ELF-1 (cell line): ENCODE results near the gene HDAC4.
A peak's percentile ranks its signal among the peaks of the same experiment; 100 is the strongest.

ENCODE experiments used
- DNase-seq: peaks from one replicate; pipeline ENCODE4 v3.0.0-alpha.2; 2016; ENCODE audit warnings: low read depth, low spot score

HDAC4 gene

DNA sequence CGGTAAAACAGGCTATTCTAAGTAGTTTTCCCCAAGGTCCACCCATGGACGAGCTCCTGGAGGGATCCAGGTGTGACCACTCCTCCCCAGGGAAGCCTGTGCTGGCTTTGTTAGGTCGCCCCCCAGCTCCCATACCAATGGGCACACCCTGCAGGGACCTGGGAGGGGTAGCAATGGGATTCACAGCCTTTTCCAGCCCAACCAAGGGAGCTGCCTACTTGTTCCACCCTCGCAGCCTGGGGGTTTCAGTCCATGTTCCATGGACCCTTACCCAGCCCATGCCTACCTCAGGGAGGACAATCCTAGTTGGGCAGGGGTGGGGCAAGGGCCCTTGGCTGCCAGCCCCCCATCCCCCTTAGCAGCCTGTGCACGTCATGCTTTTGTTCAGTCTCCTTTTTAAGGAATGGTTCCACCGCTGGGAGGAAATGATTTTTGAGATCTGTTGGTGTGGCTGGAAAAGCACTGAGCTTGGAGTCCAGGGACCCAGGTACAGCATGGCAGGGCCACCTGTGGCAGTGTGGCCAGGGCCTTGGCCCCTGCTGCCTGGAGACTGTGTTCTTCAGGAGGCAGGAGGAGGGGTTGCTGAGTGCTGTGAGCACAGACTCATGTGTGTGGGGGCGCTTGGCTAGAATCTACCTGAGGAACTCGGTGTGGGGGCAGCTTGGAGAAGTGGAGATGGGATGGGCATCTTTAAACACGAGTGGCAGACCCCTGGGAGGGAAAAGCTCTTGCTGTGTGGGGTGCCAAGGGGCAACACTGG lies 386.2 kb downstream of the HDAC4 start:
- DNase-seq = no peak

DNA sequence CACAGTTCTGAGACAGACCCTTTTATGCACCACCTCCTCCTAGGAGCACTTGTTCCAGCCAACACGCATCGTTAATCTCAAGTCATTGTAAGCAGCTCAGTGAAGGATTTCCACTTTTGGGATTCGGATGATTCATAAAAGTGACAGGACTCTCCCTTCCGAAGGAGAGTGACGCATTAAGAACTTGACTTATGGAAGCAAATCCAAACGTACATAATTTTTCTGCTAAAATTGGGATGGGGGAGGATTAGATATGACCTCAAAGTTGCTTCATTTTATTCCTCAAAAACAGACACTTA lies 387.2 kb downstream of the HDAC4 start:
- no peak for DNase-seq

DNA sequence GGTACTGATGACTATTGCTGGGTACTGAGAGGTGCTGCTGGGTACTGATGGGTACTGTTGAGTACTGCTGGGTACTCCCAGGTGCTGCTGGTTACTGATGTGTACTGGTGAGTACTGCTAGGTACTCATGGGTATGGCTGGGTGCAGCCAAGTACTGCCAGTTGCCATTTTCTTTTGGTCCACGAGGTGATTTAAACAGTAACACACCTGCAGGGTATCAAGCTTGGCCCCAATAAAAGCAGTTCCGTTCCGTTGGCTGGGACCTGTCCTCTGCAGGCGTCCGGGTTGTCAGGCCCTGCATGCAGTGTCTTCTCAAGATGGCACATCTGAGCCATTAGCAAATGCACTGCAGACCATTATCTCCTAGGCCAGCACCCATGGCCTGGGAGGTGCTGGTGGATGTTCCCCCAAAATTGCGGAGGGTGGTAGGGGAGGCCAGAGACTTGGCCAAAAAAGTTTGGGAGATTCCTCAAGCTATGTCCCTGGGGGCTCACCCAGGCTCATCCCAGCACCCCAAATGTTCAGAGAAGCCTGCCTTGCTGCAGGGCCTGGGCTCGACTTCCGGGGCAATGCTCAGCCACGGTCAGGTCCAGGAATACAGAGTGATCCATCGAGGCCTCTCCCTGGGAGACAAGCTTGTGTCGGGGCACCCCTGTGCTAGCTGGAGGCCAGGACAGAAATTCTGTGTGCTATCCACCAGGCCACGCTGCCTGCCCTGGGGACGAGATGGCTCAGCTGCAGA lies 387.7 kb downstream of the HDAC4 start:
- DNase-seq = no peak

DNA sequence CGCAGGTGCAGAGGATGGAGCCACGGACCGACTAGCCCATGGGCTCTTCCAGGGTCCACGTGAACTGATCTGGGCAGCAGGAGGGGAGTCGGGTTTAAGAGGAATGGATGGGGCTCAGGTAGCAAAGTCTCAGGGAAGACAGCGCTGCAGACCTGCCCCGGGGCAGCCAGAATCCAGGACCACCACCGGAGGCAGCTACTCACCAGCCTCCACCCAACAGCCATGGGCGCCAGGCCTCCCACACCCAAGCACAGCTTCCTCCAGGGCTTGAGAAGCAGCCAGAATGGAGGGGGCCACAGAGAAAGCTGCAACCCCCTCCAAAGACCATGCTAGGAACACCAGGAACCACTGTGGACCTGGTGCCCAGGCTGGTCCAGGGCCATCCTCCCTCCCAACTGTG lies 388.6 kb downstream of the HDAC4 start:
- DNase-seq = no peak

DNA sequence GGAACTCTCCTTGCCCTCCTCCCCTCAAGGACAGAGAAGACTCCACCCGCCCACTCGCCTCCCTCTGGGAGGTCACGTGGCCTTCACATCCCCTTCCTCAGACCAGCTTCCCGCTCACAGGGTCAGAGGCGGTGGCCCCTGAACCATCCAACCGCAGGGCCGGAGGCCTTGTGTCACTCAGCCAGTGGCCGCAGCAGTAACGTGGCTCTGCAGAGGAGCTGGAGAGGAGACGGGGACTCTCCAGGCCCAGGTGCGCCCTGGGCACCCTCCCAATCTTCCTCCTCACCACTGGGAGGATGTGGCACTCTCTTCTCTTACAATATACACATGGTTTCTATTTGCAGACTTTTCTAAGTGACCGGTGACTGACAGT lies 391.2 kb downstream of the HDAC4 start:
- peak; percentile 47 for DNase-seq

DNA sequence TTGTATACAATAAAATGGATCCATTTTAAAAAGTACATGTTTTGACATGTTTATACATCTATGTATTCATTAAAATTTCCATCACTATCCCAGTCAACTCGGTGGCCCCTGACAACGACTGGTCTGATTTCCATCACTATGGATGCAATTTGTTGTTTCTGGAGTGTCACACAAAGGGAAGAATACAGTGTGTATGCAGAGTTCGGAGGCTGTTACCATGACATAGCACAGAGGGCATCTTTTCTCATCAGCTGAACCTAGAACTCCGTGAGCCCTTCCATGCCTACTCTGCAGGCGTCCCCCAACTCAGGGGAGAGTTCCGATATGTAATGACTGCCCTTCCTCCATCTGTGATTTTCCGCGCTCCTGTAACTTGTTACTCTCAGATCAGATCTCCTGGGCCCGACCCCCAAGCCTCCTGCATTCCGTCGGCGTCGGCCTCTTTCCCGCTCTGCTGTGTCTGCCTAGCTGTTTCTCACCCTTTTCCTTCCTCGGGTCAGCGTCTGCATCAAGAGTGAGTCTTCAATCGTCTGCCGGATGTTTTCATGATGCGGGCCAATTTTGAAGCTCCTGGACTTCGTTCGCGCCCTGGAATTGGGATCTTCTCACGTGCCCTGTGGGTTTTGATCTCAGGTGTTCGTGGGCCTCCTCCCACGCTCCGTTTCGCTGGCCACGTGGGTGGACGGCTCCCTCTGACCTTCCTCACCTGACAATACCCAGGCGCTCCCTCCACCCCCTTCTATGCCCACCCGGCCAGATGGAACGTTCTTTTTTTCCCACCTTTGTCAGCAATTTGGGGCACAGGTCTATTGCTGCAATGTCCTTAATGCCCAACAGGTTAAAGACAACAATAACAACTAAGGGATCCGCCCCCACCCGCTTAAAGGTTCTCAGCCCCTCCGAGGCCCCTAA lies 391.9 kb downstream of the HDAC4 start:
- no peak for DNase-seq

DNA sequence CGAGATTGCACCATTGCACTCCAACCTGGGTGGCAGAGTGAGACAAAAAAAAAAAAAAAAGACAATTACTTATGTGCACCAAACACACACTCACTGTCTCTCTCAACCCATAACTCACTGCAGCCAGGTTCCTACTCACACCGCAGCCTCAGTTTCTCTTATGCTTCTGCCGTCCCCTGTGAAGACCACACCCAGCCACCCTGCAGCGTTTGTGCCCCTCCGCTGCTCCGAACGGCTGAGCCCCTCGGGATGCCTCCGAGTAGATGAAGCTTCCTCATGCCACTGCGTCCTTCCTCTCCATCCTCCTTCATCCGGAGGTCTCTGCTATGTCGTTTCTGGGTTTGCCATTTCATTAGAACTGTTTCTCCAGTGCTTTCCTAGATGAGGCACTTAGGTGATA lies 392.8 kb downstream of the HDAC4 start:
- DNase-seq = no peak

DNA sequence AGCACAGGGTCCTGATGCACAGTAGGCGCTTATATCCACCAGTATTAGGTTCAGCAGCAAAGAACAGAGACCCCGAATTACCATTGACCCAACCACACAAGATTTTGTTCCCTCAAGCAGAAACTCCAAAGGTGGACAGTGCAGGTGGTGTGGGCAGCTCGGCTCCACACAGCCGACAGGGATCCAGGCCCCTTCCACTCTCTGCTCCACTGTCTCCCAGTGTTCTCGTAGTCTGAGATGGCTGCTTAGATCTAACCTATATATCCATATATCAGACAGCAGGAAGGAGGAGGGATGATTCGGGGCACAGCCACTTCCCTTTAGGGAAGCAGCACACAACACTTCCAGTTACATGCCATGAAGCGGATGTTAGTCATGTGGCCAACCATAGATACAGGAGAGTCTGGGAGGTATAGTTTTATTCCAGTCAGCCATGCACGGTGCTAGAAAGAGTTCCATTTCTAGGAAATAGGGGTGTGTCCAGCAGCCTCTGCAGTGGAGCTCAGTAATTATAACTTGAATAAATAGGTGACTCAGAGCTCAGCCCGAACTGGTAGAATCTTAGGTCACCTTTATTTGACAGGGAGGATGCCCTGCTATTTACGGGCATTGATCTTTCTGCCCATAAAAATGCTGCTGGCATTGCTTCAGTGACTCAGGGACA lies 394.1 kb downstream of the HDAC4 start:
- DNase-seq = no peak

DNA sequence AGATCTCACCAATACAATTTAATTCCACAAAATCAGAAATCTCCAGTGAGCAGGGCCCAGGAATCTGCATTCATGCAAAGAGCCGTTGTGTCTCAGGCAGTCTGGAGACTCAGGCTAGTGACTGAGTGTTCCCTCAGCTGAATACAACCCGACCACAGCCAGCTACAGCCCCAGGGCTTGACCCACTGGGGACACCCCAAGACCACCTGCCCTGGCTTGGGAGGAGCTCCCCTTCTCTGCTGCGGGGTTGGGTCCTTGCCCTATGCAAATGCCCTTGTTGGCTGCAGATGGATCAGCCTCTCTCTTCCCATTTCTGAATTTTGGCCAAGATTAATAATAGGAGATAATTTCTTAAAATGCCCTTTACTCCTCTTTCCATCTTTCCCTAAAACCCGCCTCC lies 395.2 kb downstream of the HDAC4 start:
- no peak for DNase-seq

DNA sequence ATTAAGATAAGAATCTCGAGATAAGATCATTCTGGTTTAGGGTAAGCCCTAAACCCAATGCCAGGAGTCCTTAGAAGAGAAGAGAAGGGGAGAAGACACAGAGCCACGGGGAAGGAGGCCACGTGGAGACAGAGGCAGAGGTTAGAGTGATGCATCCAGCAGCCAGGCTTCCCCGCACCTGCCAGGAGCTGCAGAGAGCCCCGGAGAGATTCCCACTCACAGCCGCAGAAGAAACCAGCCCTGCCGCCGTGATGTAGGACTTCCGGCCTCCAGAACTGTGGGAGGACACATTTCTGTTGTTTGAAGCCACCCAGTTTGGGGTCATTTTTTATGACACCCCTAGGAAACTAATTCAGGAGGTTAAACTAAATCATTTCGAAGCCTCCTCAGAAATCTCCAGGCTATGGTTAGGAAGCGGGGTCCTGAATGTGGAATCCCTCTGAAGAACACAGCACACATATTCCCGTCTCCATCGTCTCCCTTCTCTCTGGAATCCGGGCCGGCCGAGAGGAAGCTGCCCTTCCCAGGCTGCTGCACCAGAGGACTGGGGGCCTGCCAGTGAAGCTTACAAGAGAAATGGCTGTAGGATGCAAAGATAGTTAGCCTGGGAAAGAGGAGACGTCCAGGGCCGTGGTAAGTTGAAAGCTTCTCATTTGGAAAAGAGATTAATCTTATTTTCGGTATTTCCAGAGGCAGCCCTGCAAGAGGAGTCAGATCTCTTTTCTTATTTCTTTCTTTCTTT lies 396.4 kb downstream of the HDAC4 start:
- DNase-seq = no peak

DNA sequence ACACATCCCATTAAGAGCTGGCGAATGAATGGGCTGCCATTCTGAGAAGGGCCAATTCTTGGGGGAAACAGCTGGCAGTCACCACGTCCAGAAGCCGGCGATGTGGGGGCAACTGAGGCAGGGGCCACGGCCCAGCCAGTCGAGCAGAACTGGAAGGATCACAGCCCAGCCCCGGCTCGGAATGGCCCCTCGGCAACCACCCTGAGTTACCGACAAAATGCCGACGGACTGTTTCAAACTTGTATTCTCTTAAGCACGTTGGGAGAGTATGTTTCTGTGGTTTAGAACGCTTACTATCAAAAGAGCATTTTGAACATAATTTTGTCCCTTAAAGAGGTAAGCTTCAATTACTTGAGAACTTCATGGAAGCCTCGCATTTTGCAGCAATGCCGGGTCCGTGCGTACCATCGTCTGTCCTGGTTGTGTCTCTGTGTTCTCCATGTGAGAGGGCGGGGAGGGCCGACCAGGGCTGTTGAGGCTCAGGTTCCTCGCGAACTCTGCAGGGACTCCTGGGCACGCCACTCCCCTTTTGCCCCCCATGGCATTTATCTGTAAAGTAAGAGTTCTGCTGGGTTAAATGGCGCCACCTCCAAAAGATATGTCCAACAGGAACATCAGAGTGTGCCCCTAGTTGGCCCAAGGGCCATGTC lies 397.1 kb downstream of the HDAC4 start:
- DNase-seq = no peak

DNA sequence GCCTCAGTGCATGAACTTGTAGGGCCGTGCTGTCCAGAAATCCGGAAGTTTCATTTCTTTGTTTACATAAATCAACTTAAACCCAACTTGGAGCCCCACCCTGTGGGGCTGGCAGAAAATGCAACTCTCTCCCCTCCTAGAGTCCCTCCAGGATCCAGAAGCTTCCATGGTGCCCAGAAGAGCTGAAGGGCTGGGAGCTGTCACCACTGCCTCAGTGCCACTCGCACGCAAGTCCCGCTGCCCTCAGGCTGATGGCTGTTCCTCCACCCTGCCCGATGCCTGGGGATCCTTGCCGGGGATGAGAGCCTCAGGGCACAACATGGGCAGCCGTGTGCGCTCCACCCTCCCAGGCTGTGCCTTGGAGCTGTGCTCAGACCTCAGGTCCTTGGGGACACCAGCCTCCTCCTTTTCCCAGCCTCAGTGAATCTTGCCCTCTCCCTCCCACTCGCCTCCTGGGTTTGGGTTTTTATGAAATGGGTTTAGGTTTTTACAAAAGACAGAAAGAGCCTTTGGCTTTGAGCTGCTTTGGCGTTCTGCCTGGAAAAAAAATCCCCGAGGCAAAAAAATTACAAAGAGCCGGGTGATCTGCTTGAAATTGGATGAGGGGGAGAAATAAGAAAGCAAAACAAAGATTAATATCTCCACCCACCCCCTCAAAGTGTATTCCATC lies 397.7 kb downstream of the HDAC4 start:
- DNase-seq = no peak

DNA sequence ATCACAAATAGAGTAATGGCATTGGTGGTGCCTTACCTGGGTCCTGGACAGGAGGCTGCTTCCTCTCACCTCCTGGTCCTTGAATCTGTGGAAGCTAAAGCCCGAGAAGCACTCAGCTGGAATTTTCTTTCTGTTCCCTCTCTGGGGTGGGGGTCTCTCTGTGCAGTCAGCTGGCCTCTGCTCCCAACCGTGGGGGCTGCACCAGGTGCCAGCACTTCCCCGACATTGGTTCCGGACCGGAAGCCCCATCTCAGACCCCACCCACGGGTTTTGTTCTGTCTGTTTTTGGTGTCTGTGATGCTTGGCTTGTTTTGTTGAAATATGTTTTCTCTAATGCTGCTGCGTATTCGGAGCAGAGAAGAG lies 398.2 kb downstream of the HDAC4 start:
- no peak for DNase-seq

DNA sequence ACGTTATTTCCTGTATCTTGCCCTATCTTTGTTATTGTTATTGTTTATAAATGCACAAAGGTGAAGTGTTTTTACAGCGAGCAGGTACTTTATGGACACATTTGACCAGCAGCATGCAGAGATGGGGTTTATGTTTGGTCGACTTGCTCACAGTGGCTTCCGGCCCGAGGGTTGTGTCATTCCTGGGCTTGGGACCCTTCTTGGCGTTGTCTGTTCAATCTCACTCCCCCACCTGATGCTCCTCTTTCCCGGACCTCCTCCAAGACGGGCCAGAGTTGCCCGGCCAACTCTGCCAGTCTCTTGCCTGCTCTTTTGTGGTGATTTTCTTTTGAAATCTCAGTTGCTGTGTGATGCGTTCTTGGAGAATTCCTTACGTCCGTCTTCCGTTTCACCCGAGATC lies 399.0 kb downstream of the HDAC4 start:
- no peak for DNase-seq

DNA sequence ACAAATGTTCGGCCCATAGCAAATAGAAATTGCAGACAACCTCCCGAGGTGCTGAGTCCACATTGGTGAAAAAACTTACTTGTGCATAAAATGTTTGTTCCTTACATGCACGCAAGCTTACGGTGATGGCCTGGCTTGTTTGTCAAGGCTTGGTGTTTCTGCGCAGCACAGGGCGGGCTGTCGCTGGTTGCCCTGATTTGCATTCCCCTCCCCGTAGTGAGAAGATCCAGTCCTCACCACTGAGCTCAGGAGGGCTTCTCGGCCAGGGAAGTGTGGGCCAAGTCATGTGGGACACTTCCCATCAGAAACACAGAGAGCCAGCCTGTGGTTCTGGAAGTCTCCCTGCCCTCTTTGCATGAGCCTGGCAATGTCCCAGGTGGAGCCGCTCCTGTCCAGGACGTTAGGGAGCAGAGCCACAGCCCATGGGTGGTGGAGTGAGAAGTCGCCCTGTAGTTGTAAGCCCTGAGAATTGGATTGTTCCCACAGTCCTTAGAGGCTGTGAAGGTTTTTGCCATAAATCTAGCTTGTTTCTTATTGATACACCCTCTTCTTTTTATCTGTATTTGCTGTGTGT lies 400.2 kb downstream of the HDAC4 start:
- no peak for DNase-seq

DNA sequence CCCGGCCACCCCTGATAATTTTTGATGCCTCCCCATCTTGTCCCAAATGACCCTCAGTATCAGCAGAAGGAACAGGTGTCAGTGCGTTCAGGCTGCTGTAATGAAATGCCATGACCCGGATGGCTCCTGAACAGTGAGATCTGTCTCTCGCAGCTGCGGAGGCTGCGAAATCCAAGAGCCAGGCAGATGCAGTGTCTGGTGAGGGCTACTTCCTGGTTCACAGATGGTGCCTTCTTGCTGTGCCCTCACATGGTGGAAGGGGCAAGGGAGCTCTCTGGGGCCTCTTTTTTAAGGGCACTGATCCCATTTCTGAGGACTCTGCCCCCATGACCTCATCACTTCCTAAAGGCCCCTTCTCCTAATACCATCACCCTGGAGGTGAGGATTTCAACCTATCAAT lies 400.7 kb downstream of the HDAC4 start:
- no peak for DNase-seq

DNA sequence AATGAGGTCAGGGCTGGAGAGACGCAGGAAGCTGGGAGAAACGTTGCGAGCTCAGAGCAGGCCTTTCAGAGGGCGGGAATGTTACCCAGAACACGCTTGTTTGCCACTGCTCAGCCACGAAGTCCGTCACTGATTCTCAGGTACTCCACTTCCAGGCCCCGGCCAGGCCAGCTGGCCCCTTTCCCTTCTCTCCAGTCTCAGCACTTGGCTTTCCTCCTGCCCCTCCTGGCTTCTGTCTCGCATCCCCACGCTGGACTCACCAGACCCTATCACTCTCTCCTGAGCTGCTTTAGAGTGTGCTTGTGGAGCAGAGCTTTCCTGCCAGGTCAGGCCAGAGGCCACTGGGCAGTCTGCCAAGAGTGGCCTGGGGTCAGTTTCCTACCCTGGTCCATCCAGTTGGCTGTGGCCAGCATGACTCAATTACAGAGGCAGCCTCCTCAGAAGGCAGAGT lies 401.5 kb downstream of the HDAC4 start:
- no peak for DNase-seq

DNA sequence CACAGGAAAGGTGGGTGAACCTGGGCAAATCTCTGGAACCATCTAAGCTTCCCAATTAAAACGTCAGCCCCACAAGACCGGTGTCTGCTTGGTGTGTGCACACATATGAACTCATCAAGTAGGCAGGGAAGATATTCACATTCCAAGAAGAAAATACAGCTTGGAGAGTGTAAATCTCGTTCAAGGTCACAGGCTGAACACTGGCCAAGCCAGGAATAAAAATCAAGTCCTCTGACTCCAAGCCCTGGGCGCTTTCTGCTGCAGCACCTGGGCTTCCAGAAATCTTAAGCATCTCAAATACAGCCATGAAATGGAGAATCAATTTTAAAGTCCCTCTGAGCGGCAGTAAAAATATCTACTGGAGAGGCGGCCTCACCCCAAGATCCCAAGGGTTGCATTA lies 402.0 kb downstream of the HDAC4 start:
- DNase-seq = no peak
